RKO (cell line): ENCODE data around the gene SULT1A3.
"Not testable (repeated sequence)": the region's sequence is repeated elsewhere in the genome, so short reads cannot be mapped to it uniquely, and the experiment has no call there.

Experiments used
- DNase-seq: peaks from one replicate; pipeline ENCODE4 v3.0.0-alpha.2; 2016; ENCODE audit warnings: low spot score

SULT1A3 gene

GRCh38 chr16:30199049-30199448 lies at the start of gene SULT1A3:
SULT1A3 (plus strand) TSS chr16:30199255; CDS start chr16:30200729, 1,474 bp downstream.
- DNase-seq = not testable (repeated sequence)

- DNase-seq = no peak
Observed at GRCh38 chr16:30151091-30151490, 48.0 kb upstream of the SULT1A3 start.

DNA sequence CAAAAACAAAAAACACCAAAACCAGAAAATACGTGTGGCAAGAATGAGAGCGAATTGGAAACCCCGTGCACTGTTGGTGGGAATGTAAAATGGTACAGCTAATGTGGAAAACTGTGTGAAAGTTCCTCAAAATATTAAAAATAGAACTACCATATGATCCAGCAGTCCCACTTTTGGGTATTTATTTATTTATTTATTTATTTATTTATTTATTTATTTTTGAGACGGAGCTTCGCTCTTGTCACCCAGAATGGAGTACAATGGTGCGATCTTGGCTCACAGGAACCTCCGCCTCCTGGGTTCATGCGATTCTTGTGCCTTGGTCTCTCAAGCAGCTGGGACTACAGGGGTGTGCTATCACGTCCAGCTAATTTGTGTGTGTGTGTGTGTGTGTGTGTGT lies 46.5 kb upstream of the SULT1A3 start:
- no peak for DNase-seq

GRCh38 chr16:30155188-30155587 lies 43.9 kb upstream of the SULT1A3 start:
- no peak for DNase-seq

- no peak for DNase-seq
Observed at GRCh38 chr16:30157214-30157613, 41.8 kb upstream of the SULT1A3 start.

DNA sequence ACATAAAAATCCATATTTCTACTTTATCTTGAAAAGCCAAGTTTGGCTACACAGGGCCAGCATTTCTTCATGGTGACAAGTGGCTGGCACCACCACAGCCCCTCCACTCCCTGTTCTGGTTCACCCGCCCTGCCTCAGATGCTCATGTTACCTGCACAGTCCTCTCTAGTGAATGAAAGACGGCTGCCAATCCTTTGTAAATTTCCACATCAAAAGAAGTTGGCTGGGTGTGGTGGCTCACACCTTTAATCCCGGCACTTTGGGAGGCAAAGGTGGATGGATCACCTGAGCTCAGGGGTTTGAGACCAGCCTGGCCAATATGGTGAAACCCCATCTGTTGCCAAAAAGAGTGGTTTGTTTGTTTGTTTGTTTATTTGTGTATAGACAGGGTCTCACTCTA lies 35.5 kb upstream of the SULT1A3 start:
- DNase-seq = no peak

GRCh38 chr16:30166202-30166902 lies 32.7 kb upstream of the SULT1A3 start:
- DNase-seq = no peak

- not testable (repeated sequence) for DNase-seq
Observed at GRCh38 chr16:30168746-30169145, 30.3 kb upstream of the SULT1A3 start.

DNA sequence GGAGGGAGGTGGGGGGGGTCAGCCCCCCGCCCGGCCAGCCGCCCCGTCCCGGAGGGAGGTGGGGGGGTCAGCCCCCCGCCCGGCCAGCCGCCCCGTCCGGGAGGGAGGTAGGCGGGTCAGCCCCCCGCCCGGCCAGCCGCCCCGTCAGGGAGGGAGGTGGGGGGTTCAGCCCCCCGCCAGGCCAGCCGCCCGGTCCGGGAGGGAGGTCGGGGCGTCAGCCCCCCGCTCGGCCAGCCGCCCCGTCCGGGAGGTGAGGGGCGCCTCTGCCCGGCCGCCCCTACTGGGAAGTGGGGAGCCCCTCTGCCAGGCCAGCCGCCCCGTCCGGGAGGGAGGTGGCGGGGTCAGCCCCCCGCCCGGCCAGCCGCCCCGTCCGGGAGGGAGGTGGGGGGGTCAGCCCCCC lies 29.6 kb upstream of the SULT1A3 start:
- DNase-seq = not testable (repeated sequence)

DNA sequence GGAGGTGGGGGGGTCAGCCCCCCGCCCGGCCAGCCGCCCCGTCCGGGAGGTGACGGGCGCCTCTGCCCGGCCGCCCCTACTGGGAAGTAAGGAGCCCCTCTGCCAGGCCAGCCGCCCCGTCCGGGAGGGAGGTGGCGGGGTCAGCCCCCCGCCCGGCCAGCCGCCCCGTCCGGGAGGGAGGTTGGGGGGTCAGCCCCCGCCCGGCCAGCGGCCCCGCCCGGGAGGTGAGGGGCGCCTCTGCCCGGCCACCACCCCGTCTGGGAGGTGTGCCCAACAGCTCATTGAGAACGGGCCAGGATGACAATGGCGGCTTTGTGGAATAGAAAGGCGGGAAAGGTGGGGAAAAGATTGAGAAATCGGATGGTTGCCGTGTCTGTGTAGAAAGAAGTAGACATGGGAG lies 28.9 kb upstream of the SULT1A3 start:
- not testable (repeated sequence) for DNase-seq

DNA sequence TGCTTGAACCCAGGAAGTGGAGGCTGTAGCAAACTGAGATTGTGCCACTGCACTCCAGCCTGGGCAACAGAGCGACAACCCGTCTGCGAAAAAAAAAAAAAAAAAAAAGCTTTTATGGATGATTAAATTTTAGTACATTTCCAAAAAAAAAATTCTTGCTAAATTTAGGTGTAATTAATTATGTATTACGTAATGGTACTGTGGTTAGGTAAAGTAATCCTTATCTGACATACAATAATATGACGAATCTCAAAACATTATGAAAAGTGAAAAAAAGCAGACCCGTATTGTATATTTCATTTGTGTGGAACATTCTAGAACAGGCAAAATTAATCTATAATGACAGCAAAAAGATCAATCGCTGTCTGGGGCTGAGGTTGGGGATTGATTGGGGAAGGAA lies 26.0 kb upstream of the SULT1A3 start:
- DNase-seq = no peak

GRCh38 chr16:30176876-30177275 lies 22.2 kb upstream of the SULT1A3 start:
- DNase-seq = not testable (repeated sequence)

DNA sequence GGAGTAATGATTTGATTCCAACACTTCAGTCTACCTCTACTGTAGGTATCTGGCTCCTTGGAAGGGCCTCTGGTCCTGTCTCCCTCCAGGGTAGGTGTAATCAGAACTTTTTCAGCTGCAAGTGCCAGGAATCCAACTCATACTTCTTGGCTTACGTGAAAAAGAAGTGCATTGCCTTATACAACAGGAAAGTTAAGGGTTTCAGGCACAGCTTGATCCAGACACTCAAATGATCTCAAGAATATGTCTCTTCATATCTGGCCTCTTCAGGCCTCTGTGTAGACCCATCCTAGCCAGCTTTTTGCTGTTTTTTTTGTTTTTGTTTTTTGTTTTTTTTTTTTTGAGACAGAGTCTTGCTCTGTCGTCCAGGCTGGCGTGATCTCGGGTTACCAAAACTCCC lies 19.9 kb upstream of the SULT1A3 start:
- DNase-seq = no peak

- DNase-seq = no peak
Observed at GRCh38 chr16:30179931-30180330, 19.1 kb upstream of the SULT1A3 start.

GRCh38 chr16:30180741-30181140 lies 18.3 kb upstream of the SULT1A3 start:
- no peak for DNase-seq

- DNase-seq = peak; percentile 81
Observed at GRCh38 chr16:30183233-30184095, 15.6 kb upstream of the SULT1A3 start, which contains the start of gene CORO1A. CORO1A (plus strand) TSS chr16:30183602; CDS start chr16:30185210, 1,608 bp downstream.

GRCh38 chr16:30184096-30184890 lies 14.8 kb upstream of the SULT1A3 start:
- DNase-seq = no peak

DNA sequence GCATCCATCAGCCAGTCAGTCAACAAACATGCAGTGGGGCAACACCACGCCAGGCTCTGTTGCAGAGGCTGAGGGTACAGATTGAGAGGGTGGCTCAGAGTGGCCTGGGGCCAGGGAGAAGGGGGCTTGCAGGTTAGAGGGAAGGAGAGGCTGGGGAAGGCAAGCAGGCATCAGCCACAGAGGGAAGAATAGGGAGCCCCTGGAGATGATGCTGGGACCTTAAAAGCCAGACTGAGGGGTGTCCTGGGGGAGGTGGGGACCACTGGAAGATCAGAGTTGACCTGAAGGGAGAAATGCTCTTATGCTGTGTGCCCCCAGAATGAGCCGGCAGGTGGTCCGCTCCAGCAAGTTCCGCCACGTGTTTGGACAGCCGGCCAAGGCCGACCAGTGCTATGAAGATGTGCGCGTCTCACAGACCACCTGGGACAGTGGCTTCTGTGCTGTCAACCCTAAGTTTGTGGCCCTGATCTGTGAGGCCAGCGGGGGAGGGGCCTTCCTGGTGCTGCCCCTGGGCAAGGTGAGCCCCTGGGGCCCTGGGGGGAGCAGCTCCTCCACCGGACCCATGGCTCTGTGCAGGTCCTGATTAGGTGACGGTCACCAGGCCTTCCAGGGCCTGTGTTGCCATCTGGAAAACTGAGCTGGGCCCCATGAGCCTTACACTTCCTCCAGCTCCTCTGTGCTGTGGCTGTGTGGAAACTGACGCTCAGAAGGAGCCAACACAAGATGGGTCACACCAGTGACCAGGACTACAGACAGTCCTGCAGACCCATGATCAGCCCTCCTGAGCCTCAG lies 14.0 kb upstream of the SULT1A3 start:
- DNase-seq = no peak

- no peak for DNase-seq
Observed at GRCh38 chr16:30185683-30186421, 13.2 kb upstream of the SULT1A3 start.

GRCh38 chr16:30186444-30186781 lies 12.6 kb upstream of the SULT1A3 start:
- no peak for DNase-seq
